ENCODE data around the gene HEBP1.

DNA sequence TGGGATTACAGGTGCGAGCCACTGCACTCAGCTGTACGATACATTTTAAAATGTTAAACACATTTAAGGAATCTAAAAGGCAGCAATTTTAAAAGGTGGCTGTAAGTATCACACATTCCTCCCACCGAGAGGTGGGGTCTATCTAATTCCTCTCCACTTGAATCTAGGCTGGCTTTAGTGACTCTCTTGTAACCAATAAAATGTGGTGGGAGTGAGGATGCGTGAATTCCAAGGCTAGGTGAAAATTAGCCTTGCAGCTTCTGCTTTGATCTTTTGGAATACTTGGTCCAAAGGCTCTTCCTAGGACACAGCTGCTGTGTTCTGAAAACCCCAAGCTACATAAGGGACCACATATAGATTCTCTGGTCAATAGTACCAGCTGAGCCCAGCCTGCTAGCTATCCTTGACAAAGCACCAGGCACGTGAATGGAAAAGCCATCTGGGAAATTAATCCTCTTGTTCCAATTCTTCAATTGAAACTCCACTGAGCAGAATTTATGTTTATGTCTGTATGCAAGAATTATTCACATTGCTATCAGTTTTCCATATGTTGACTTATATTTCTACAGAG lies 39.3 kb downstream of the HEBP1 start:
- TF ChIP-seq, protein P1, sequence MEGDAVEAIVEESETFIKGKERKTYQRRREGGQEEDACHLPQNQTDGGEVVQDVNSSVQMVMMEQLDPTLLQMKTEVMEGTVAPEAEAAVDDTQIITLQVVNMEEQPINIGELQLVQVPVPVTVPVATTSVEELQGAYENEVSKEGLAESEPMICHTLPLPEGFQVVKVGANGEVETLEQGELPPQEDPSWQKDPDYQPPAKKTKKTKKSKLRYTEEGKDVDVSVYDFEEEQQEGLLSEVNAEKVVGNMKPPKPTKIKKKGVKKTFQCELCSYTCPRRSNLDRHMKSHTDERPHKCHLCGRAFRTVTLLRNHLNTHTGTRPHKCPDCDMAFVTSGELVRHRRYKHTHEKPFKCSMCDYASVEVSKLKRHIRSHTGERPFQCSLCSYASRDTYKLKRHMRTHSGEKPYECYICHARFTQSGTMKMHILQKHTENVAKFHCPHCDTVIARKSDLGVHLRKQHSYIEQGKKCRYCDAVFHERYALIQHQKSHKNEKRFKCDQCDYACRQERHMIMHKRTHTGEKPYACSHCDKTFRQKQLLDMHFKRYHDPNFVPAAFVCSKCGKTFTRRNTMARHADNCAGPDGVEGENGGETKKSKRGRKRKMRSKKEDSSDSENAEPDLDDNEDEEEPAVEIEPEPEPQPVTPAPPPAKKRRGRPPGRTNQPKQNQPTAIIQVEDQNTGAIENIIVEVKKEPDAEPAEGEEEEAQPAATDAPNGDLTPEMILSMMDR (IDR thresholded peaks at IDR 0.05) = no peak
- no peak for TF ChIP-seq POLR2A (IDR thresholded peaks at IDR 0.05)

All from sigmoid colon (tissue), 3 donors.